ENCODE results near the gene MEIKIN. TPM values are rescaled to one million over a fixed set of nuclear protein-coding genes. Genes with fewer than 3 reads are reported as not detected.

Gene MEIKIN
- total and polyA plus RNA-seq, 4 donors: 0.17 to 1.9 (median 0.73) TPM

- 92% methylated on average over 2 of the region's 2 CpGs for WGBS (ENCODE audit: insufficient coverage)
Observed at GRCh38 chr5:131825404-131826013, 120.0 kb downstream of the MEIKIN start.

DNA sequence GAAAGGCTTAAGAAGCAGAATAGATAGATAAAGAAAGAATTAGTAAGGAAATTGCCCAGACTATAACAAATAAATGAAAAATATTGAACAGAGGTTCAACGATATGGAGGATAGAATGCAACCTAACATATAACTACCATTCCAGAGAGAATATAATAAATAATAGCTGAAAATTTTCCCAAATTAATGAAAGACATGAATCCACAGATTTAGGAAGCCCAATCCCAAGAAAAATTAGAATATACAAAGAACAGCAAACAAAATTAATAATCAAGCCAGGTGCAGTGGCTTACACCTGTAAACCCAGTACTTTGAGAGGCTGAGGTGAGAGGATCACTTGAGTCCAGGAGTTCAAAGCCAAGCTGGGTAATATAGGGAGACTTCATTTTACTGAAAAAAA is 120.8 kb downstream of the MEIKIN start:
- no CpG with 5 or more reads among the region's 1 CpG for WGBS (ENCODE audit: insufficient coverage)
- no peaks in the 10 kb centered on the region for H3K36me3 ChIP-seq (ENCODE audit: control insufficient read depth, insufficient read depth, low read length)
- no peak overlapping the region for H3K4me3 ChIP-seq (ENCODE audit: low read depth, low read length)
- DNase-seq (ENCODE audit: low read depth in 4 of 6, low spot score in 6 of 6): no peak
- no peaks in the 10 kb centered on the region for H3K4me1 ChIP-seq (ENCODE audit: control insufficient read depth, insufficient read depth, low read length)
- H3K27ac ChIP-seq (ENCODE audit: low read depth, low read length): no peak overlapping the region
- peaks cover 5% of the 10 kb centered on the region for H3K9me3 ChIP-seq (ENCODE audit: control insufficient read depth, insufficient read depth, low read length)
- no peaks in the 10 kb centered on the region for H3K27me3 ChIP-seq (ENCODE audit: control insufficient read depth, insufficient read depth, low read length)

More at GRCh38 chr5:131825404-131826013, 120.0 kb downstream of the MEIKIN start:
- Histone ChIP-seq H3K36me3 (ENCODE audit: control insufficient read depth, insufficient read depth, low read length) (no peaks in the 10 kb centered on the region), H3K9me3 (ENCODE audit: control insufficient read depth, insufficient read depth, low read length) (peaks cover 5% of the 10 kb centered on the region), H3K4me1 (ENCODE audit: control insufficient read depth, insufficient read depth, low read length) (no peaks in the 10 kb centered on the region), H3K27me3 (ENCODE audit: control insufficient read depth, insufficient read depth, low read length) (no peaks in the 10 kb centered on the region), H3K27ac (ENCODE audit: low read depth, low read length) (no peak overlapping the region), H3K4me3 (ENCODE audit: low read depth, low read length) (no peak overlapping the region)
- DNase-seq (ENCODE audit: low read depth in 4 of 6, low spot score in 6 of 6): no peak

DNA sequence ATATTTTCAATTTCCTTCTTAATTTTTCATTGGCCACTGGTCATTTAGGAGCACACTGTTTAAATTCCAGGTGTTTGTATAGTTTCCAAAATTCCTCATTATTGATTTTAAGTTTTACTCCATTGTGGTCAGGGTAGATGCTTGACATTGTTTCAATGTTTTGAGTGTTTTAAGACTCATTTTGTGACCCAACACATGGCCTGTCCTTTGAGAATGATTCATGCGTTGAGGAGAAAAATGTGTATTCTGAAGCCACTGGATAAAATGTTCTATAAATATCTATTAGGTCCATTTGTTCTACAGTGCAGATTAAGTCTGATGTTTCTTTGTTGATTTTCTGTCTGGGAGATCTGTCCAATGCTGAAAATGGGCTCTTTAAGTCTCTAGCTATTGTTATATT is 124.2 kb downstream of the MEIKIN start:
- WGBS (ENCODE audit: insufficient coverage): no CpG with 5 or more reads among the region's 1 CpG

GRCh38 chr5:131818001-131818724 is 127.3 kb downstream of the MEIKIN start:
- Histone ChIP-seq H3K36me3 (ENCODE audit: control insufficient read depth, insufficient read depth, low read length) (no peaks in the 10 kb centered on the region), H3K4me1 (ENCODE audit: control insufficient read depth, insufficient read depth, low read length) (no peaks in the 10 kb centered on the region), H3K9me3 (ENCODE audit: control insufficient read depth, insufficient read depth, low read length) (no peaks in the 10 kb centered on the region), H3K4me3 (ENCODE audit: low read depth, low read length) (no peak overlapping the region), H3K27ac (ENCODE audit: low read depth, low read length) (no peak overlapping the region), H3K27me3 (ENCODE audit: control insufficient read depth, insufficient read depth, low read length) (no peaks in the 10 kb centered on the region)
- DNase-seq (ENCODE audit: low read depth in 4 of 6, low spot score in 6 of 6): no peak
- no CpG with 5 or more reads among the region's 2 CpGs for WGBS (ENCODE audit: insufficient coverage)

More for the DNA sequence above, 124.2 kb downstream of the MEIKIN start:
- no peaks in the 10 kb centered on the region for H3K27me3 ChIP-seq (ENCODE audit: control insufficient read depth, insufficient read depth, low read length)
- H3K4me1 ChIP-seq (ENCODE audit: control insufficient read depth, insufficient read depth, low read length): no peaks in the 10 kb centered on the region
- no peak overlapping the region for H3K27ac ChIP-seq (ENCODE audit: low read depth, low read length)
- no peaks in the 10 kb centered on the region for H3K36me3 ChIP-seq (ENCODE audit: control insufficient read depth, insufficient read depth, low read length)
- no peak overlapping the region for H3K4me3 ChIP-seq (ENCODE audit: low read depth, low read length)
- H3K9me3 ChIP-seq (ENCODE audit: control insufficient read depth, insufficient read depth, low read length): peaks cover 3% of the 10 kb centered on the region
- DNase-seq (ENCODE audit: low read depth in 4 of 6, low spot score in 6 of 6): no peak

- no peak overlapping the region for H3K4me3 ChIP-seq (ENCODE audit: low read depth, low read length)
- no peaks in the 10 kb centered on the region for H3K9me3 ChIP-seq (ENCODE audit: control insufficient read depth, insufficient read depth, low read length)
- DNase-seq (ENCODE audit: low read depth in 4 of 6, low spot score in 6 of 6): no peak
- no peaks in the 10 kb centered on the region for H3K36me3 ChIP-seq (ENCODE audit: control insufficient read depth, insufficient read depth, low read length)
- H3K27me3 ChIP-seq (ENCODE audit: control insufficient read depth, insufficient read depth, low read length): no peaks in the 10 kb centered on the region
- H3K4me1 ChIP-seq (ENCODE audit: control insufficient read depth, insufficient read depth, low read length): no peaks in the 10 kb centered on the region
- no peak overlapping the region for H3K27ac ChIP-seq (ENCODE audit: low read depth, low read length)
- WGBS (ENCODE audit: insufficient coverage): 100% methylated on average over 1 of the region's 2 CpGs
Observed at GRCh38 chr5:131814990-131815389, 130.5 kb downstream of the MEIKIN start.

GRCh38 chr5:131812371-131813160 is 132.9 kb downstream of the MEIKIN start:
- Histone ChIP-seq H3K27me3 (ENCODE audit: control insufficient read depth, insufficient read depth, low read length) (no peaks in the 10 kb centered on the region), H3K9me3 (ENCODE audit: control insufficient read depth, insufficient read depth, low read length) (no peaks in the 10 kb centered on the region), H3K4me3 (ENCODE audit: low read depth, low read length) (no peak overlapping the region), H3K36me3 (ENCODE audit: control insufficient read depth, insufficient read depth, low read length) (no peaks in the 10 kb centered on the region), H3K4me1 (ENCODE audit: control insufficient read depth, insufficient read depth, low read length) (no peaks in the 10 kb centered on the region), H3K27ac (ENCODE audit: low read depth, low read length) (no peak overlapping the region)
- WGBS (ENCODE audit: insufficient coverage): 61% methylated on average over 3 of the region's 4 CpGs
- DNase-seq (ENCODE audit: low read depth in 4 of 6, low spot score in 6 of 6): no peak

GRCh38 chr5:131810510-131811249 is 134.8 kb downstream of the MEIKIN start:
- H3K9me3 ChIP-seq (ENCODE audit: control insufficient read depth, insufficient read depth, low read length): no peaks in the 10 kb centered on the region
- no peak overlapping the region for H3K27ac ChIP-seq (ENCODE audit: low read depth, low read length)
- WGBS (ENCODE audit: insufficient coverage): 10% methylated on average over 2 of the region's 3 CpGs
- H3K4me1 ChIP-seq (ENCODE audit: control insufficient read depth, insufficient read depth, low read length): no peaks in the 10 kb centered on the region
- H3K36me3 ChIP-seq (ENCODE audit: control insufficient read depth, insufficient read depth, low read length): no peaks in the 10 kb centered on the region
- no peaks in the 10 kb centered on the region for H3K27me3 ChIP-seq (ENCODE audit: control insufficient read depth, insufficient read depth, low read length)
- H3K4me3 ChIP-seq (ENCODE audit: low read depth, low read length): no peak overlapping the region
- peak in 4 of 6 donors; percentile 1 to 34 (median 18) for DNase-seq (ENCODE audit: low read depth in 4 of 6, low spot score in 6 of 6)

GRCh38 chr5:131796793-131797693 is 148.4 kb downstream of the MEIKIN start, which contains the start of gene FNIP1:
Gene FNIP1 (minus strand): TSS chr5:131797017. CDS start chr5:131796921, 96 bp downstream.
- Histone ChIP-seq H3K27me3 (ENCODE audit: control insufficient read depth, insufficient read depth, low read length) (no peaks in the 10 kb centered on the region), H3K36me3 (ENCODE audit: control insufficient read depth, insufficient read depth, low read length) (no peaks in the 10 kb centered on the region), H3K4me3 (ENCODE audit: low read depth, low read length) (peak within 1 kb of the TSS; percentile 92), H3K27ac (ENCODE audit: low read depth, low read length) (peak within 1 kb of the TSS; percentile 94), H3K9me3 (ENCODE audit: control insufficient read depth, insufficient read depth, low read length) (no peaks in the 10 kb centered on the region), H3K4me1 (ENCODE audit: control insufficient read depth, insufficient read depth, low read length) (peaks cover 10% of the 10 kb centered on the region)
- peak; percentile 84 to 99 (median 96) for DNase-seq (ENCODE audit: low read depth in 4 of 6, low spot score in 6 of 6)
- WGBS (ENCODE audit: insufficient coverage): under 1% methylated on average over 79 of the region's 79 CpGs

All from spinal cord (tissue), 10 donors.